Sigmoid colon (tissue), 7 donors: ENCODE results near the gene RBKS. TPM values are rescaled to one million over a fixed set of nuclear protein-coding genes. Genes with fewer than 3 reads are reported as not detected.

ENCODE experiments used
- DNase-seq: peaks from one replicate; pipeline ENCODE4 v3.0.0-alpha.2; 2019
- H3K27ac ChIP-seq, 4 donors: fragments of 200-600 bp; sonication (generic); one replicate each; pipeline ENCODE4 v1.5.1; 2016 to 2019; ENCODE audit warnings: mild to moderate bottlenecking in 1 of 4
- H3K27me3 ChIP-seq, 3 donors: fragments of 200-600 bp; sonication (generic); one replicate each; pipeline ENCODE4 v1.5.1; 2019; ENCODE audit warnings: mild to moderate bottlenecking in 1 of 3
- H3K36me3 ChIP-seq, 4 donors: fragments of 200-600 bp; sonication (generic); one replicate each; pipeline ENCODE4 v1.5.1; 2016 to 2019
- H3K4me1 ChIP-seq, 4 donors: fragments of 200-600 bp; sonication (generic); one replicate each; pipeline ENCODE4 v1.5.1; 2017 to 2019
- H3K4me3 ChIP-seq, 4 donors: fragments of 200-600 bp; sonication (generic); one replicate each; pipeline ENCODE4 v1.5.1; 2017 to 2019; ENCODE audit warnings: mild to moderate bottlenecking in 2 of 4, moderate library complexity in 1 of 4
- H3K9me3 ChIP-seq, 4 donors: fragments of 200-600 bp in 3 of 4; sonication (generic) in 3 of 4; one replicate each; pipeline versions ENCODE4 v1.5.1 to v1.6.1; 2013 to 2019
- CTCF ChIP-seq, 4 experiments: fragments of 450-650 bp in 3 of 4; fragments of 200-600 bp in 1 of 4; IDR thresholded peaks; one replicate each; pipeline ENCODE4 v1.5.1; 2016 to 2019; ENCODE audit warnings: antibody characterized with exemption in 4 of 4, mild to moderate bottlenecking in 3 of 4, moderate library complexity in 2 of 4
- EP300 ChIP-seq, 4 donors: sonication (generic); formaldehyde crosslinking; IDR thresholded peaks; one replicate each; pipeline ENCODE4 v1.6.1; 2017; ENCODE audit warnings: antibody characterized with exemption in 4 of 4
- POLR2A ChIP-seq, 2 donors: fragments of 450-650 bp; IDR thresholded peaks; one replicate each; pipeline ENCODE4 v1.6.1; 2016; ENCODE audit warnings: antibody characterized with exemption in 2 of 2, mild to moderate bottlenecking in 2 of 2, moderate library complexity in 2 of 2
- POLR2AphosphoS5 ChIP-seq, 4 donors: sonication (generic); formaldehyde crosslinking; IDR thresholded peaks; one replicate each; pipeline ENCODE4 v1.6.1; 2017; ENCODE audit warnings: antibody characterized with exemption in 4 of 4
- WGBS, 2 donors: extraction: QIAGEN DNeasy Blood & Tissue Kit; methylation state at CpG; one replicate each; pipeline ENCODE4 v1.1.7; 2013; 5-methylcytosine and 5-hydroxymethylcytosine counted together
- intact Hi-C: fragments of 100-400 bp; cut with DNase I; formaldehyde crosslinking; loops from one replicate; pipeline ENCODE4 v1.15.1; 2023
- polyA plus RNA-seq, 3 donors: library from polyadenylated mRNA; stranded (reverse); fragments of 200-250 nt; gene quantifications; one replicate each; pipeline ENCODE4 v1.2.3, GENCODE V29; 2013
- total RNA-seq, 4 donors: library from RNA; depleted of rRNA; stranded (reverse); fragments of >200 nt; gene quantifications; one replicate each; pipeline ENCODE4 v1.1.0, GENCODE V29; 2016
- donor health status: healthy with polysubstance abuse.
- donor health status: Bipolar disorder and iron deficiency.
- donor health status: healthy.

Gene RBKS
- total and polyA plus RNA-seq, 7 donors = 0.55 to 28.0 (median 3.1) TPM

DNA sequence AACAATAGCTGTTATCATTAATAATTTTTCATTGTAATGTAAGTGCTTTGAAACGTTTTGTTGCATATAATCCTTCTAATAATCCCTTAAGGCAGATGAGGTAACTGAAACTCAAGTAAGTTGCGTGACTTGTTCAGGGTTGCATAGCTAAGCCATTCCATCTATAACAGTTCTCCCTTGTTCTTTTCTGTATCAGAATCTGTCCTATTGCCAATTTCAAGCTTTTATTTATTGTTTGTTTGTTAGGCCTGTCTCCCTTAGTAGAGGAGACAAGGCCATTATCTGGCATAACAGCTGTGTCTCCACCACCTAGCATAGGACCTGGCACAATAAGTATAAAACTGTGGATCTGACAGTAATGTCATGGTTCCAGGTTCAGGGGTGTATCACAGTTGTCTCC lies 19.7 kb upstream of the RBKS start:
- H3K27ac ChIP-seq = no peak overlapping the region
- TF ChIP-seq POLR2AphosphoS5 (IDR thresholded peaks at IDR 0.05) (no peak), CTCF (IDR thresholded peaks at IDR 0.05) (no peak), POLR2A (IDR thresholded peaks at IDR 0.05) (no peak), EP300 (IDR thresholded peaks at IDR 0.05) (no peak)
- no peaks in the 10 kb centered on the region for H3K27me3 ChIP-seq
- H3K4me3 ChIP-seq = no peak overlapping the region
- WGBS, 2 donors = 85% methylated on average over 2 of the region's 2 CpGs
- H3K4me1 ChIP-seq = peaks cover 0 to 23% (median 15%) of the 10 kb centered on the region in 4 donors
- intact Hi-C loops = no loop called here
- no peaks in the 10 kb centered on the region for H3K36me3 ChIP-seq
- DNase-seq = no peak
- H3K9me3 ChIP-seq = no peaks in the 10 kb centered on the region

GRCh38 chr2:27907547-27907946 lies 17.4 kb upstream of the RBKS start:
- TF ChIP-seq CTCF (IDR thresholded peaks at IDR 0.05) (no peak), POLR2AphosphoS5 (IDR thresholded peaks at IDR 0.05) (no peak), EP300 (IDR thresholded peaks at IDR 0.05) (no peak), POLR2A (IDR thresholded peaks at IDR 0.05) (no peak)
- WGBS, 2 donors = 60 to 61% methylated on average over 3 of the region's 3 CpGs
- no peak for DNase-seq
- Histone ChIP-seq H3K27ac (no peak overlapping the region), H3K4me1 (peaks cover 0 to 21% (median 5%) of the 10 kb centered on the region in 4 donors), H3K27me3 (no peaks in the 10 kb centered on the region), H3K4me3 (no peak overlapping the region), H3K36me3 (no peaks in the 10 kb centered on the region), H3K9me3 (no peaks in the 10 kb centered on the region)
- intact Hi-C loops = no loop called here

DNA sequence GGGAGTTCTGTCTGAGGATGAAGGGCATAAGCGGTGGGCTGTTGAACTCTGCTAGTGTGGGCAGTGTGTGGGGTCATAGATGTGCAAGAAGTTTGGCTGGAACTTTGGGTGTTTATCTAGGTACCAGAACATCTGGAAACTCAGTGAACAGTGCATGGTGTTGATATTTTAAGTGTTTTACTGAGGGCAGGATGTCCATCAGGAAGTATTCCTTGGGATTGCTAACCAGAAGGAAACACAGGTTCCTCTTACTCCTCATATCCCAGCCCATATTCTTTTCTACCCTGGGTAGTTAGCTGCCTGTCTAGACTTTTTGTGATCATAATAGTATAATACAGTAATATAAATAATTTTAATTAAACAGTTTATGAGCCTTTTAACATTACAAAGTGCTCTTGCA lies 15.9 kb upstream of the RBKS start:
- Histone ChIP-seq H3K36me3 (no peaks in the 10 kb centered on the region), H3K4me1 (peaks cover 0 to 24% (median 5%) of the 10 kb centered on the region in 4 donors), H3K27ac (no peak overlapping the region), H3K27me3 (no peaks in the 10 kb centered on the region), H3K9me3 (no peaks in the 10 kb centered on the region), H3K4me3 (no peak overlapping the region)
- intact Hi-C loops = no loop called here
- no peak for DNase-seq
- 94 to 95% methylated on average over 1 of the region's 1 CpG for WGBS, 2 donors
- TF ChIP-seq POLR2A (IDR thresholded peaks at IDR 0.05) (no peak), EP300 (IDR thresholded peaks at IDR 0.05) (no peak), POLR2AphosphoS5 (IDR thresholded peaks at IDR 0.05) (no peak), CTCF (IDR thresholded peaks at IDR 0.05) (no peak)

DNA sequence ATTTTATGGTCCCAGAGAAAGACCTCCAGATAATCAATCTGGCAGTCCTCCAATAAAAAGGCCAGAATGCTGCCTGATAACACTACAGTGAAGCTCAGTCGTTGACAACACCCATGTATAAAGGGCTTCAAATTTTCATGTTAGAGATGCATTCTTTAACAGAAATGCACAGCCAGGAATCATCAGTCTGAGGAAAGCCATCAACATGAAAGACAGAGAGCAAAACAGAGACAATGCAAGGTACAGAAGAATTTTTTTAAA lies 14.1 kb upstream of the RBKS start:
- no peak for DNase-seq
- no peaks in the 10 kb centered on the region for H3K36me3 ChIP-seq
- peaks cover 0 to 24% (median 5%) of the 10 kb centered on the region in 4 donors for H3K4me1 ChIP-seq
- intact Hi-C loops = no loop called here
- H3K27ac ChIP-seq = no peak overlapping the region
- H3K4me3 ChIP-seq = no peak overlapping the region
- 49 to 83% methylated on average over 1 of the region's 1 CpG for WGBS, 2 donors
- H3K27me3 ChIP-seq = no peaks in the 10 kb centered on the region
- H3K9me3 ChIP-seq = no peaks in the 10 kb centered on the region
- TF ChIP-seq POLR2A (IDR thresholded peaks at IDR 0.05) (no peak), CTCF (IDR thresholded peaks at IDR 0.05) (no peak), POLR2AphosphoS5 (IDR thresholded peaks at IDR 0.05) (no peak), EP300 (IDR thresholded peaks at IDR 0.05) (no peak)

DNA sequence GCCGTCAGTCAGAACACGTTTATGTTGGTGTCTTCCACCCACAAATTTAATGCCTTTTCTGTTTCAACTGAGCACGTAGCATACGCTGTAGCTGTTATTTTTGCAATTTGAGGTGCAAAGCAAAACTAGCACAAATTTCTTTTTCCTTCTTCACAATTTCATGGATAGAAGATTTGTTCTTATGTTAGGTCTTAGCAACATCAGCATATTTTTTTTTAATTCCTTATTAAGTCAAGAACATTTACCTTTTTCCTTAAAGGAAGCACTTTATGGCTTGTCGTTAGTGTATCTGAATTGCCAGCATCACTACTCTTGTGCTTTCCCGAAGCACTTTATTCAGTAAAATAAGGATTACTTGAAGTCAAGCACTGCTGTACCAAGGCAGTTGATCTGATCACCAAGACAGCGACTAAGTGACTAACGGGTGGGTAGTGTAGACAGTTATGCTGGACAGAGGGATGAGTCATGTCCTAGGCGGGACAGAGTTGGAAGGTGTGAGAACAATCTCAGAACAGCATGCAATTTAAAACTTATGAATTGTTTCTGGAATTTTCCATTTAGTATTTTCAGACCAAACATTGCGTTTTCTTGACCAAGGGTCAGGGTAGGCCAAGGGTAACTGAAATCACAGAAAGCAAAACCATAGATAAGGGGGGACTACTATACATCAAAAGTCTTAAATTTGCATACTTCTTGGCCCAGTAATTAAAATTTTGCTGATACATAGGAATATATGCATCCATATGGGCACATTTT lies 13.6 kb upstream of the RBKS start:
- intact Hi-C loops = no loop called here
- Histone ChIP-seq H3K36me3 (no peaks in the 10 kb centered on the region), H3K27me3 (no peaks in the 10 kb centered on the region), H3K4me3 (no peak overlapping the region), H3K9me3 (no peaks in the 10 kb centered on the region), H3K27ac (no peak overlapping the region), H3K4me1 (peaks cover 0 to 24% (median 5%) of the 10 kb centered on the region in 4 donors)
- TF ChIP-seq CTCF (IDR thresholded peaks at IDR 0.05) (no peak), EP300 (IDR thresholded peaks at IDR 0.05) (no peak), POLR2A (IDR thresholded peaks at IDR 0.05) (no peak), POLR2AphosphoS5 (IDR thresholded peaks at IDR 0.05) (no peak)
- DNase-seq = no peak
- WGBS, 2 donors = 82 to 91% methylated on average over 10 of the region's 10 CpGs
